Measurements from ENCODE around the gene CHRNA4.

GRCh38 chr20:63316502-63316921, 44.6 kb downstream of the CHRNA4 start:
- no peak for TF ChIP-seq CTCF (IDR thresholded peaks at IDR 0.05; ENCODE audit: low read depth, low read length)
- TF ChIP-seq, protein P1, sequence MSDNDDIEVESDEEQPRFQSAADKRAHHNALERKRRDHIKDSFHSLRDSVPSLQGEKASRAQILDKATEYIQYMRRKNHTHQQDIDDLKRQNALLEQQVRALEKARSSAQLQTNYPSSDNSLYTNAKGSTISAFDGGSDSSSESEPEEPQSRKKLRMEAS (IDR thresholded peaks at IDR 0.05; ENCODE audit: low read depth, low read length) = no peak
